ENCODE results near the gene VAT1. TPM values are rescaled to one million over a fixed set of nuclear protein-coding genes. Genes with fewer than 3 reads are reported as not detected.

VAT1 gene
- polyA plus RNA-seq, 1 of the 3 experiments (the other 2 are of a cell fraction) = 170 TPM

GRCh38 chr17:42980274-42980765 lies 41.9 kb downstream of the VAT1 start, which contains the start of gene RUNDC1 (continued):
- TF ChIP-seq ZBTB33 (IDR thresholded peaks at IDR 0.05; ENCODE audit: borderline replicate concordance, low read depth) (no peak), RAD21 (IDR thresholded peaks at IDR 0.05; ENCODE audit: low read length) (no peak), FOSL2 (IDR thresholded peaks at IDR 0.05; ENCODE audit: borderline replicate concordance, low read depth) (no peak), MAX (IDR thresholded peaks at IDR 0.05; ENCODE audit: low read depth) (no peak), MEF2A (IDR thresholded peaks at IDR 0.05; ENCODE audit: borderline replicate concordance, low read depth) (no peak), TCF12 (IDR thresholded peaks at IDR 0.05) (no peak), USF2 (IDR thresholded peaks at IDR 0.05; ENCODE audit: borderline replicate concordance, low read depth, low read length) (no peak), POLR2AphosphoS5 (IDR thresholded peaks at IDR 0.05; ENCODE audit: low read depth, low read length) (peak; percentile 65), TAF1 (IDR thresholded peaks at IDR 0.05; ENCODE audit: borderline replicate concordance, low read depth, low read length) (peak; percentile 78), NRF1 (IDR thresholded peaks at IDR 0.05; ENCODE audit: low read depth, low read length) (no peak), REST (IDR thresholded peaks at IDR 0.05; ENCODE audit: low read depth, low read length) (0 out of 2 replicates have a peak, but pooled peaks have one; percentile 6), CHD2 (IDR thresholded peaks at IDR 0.05; ENCODE audit: low read length, partially characterized antibody) (no peak), PBX3 (IDR thresholded peaks at IDR 0.05) (no peak)

Measured in SK-N-SH (cell line).